SW480 (cell line): ENCODE results near the gene PRPF6.
A peak's percentile ranks its signal among the peaks of the same experiment; 100 is the strongest.

ENCODE experiments used
- DNase-seq: peaks from one replicate; pipeline ENCODE4 v3.0.0-alpha.2; 2016; ENCODE audit warnings: low spot score

Gene PRPF6

DNA sequence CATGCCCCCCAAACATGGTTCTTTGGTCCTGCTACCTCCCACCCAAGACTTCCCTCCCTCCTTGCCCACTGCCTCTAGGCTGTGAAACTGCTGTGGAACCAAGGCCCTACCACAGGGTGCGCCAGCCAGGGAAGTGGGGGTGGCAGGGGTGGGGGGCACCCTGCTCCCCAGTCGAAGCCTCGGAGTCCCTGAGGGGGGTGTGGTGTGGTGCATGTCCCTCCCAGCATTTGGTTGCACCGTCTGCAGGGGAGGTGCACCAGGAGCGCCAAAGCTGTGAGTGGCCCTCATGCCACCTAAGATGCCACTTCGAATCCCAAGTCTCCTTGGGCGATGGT, 96.6 kb downstream of the PRPF6 start:
- DNase-seq = no peak

DNA sequence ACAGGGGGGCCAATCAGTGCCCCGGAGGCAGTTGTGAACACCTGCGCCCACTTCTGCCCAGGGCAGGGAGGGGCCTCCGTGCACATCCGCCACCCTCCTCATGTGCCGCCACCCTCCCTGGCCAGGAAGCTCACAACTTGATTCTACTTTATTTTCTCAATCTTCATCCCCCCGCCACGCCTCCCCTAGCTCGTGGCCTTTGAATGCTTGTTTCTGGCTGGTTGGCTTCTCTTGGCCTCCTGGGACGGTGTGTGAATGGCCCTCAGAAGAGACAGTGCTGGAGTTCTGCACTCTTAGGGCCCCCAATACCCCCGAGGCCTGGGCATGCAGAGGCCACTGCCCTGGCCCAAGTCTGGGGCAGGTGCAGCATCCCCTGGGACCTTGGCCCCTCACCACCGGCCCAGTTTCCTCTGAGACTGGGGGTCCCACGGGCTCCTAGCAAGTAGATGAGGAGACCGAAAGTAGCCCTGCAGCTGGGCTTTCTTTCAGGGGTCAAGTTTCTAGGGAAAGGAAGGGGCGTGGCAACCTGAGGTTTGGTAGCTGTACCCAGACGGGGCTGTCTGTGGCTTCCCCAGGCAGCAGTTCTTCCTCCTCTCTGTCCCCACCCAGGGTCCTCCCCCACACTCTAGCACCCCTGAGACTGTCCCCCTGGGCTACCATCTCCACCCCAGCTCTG, 97.1 kb downstream of the PRPF6 start:
- no peak for DNase-seq

- no peak for DNase-seq
These were observed 98.0 kb downstream of the PRPF6 start for GRCh38 chr20:64078934-64079272.

- peak; percentile 73 for DNase-seq
These were observed 98.5 kb downstream of the PRPF6 start, which contains the start of gene RGS19 for GRCh38 chr20:64079273-64080012. RGS19 (minus strand) TSS chr20:64079518; CDS start chr20:64076886, 2,632 bp downstream.

DNA sequence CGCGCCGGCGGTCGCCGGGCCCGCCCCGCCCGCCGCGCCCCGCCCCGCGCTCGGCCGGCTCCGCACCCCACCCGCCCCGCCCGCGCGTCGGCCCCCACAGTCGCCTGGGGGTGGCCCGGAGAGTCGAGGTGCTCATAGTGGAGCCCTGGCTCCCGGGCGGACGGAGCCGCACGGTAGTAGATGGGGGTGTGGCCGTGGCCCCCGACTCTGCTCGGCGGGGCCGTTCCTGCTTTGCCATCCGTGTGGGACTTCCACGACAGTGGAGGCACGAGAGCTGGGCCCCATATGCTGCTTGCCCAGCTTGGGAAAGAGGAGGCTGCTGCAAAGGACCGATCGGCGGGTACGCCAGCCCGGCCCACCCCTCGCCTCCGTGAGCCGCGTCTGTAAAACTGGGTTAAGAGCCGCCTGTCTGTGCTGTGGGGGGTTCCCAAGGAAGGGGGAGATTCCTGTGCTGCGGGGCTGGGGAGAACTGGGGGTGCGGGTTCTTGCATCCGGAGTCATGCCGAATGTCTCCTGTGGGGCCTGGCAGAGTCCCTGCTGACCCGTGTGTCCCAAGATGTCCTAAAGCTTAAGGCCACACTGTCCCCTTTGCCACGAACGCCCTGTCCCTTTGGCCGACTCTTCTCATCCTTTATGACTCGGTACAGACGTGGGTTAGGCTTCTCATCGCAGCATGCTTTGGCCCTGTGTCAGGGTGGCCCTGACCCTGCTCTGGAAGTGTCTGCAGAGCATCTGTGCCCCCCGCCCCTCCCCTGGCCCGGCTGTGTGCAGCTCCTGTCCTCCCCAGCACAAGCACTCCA, 99.3 kb downstream of the PRPF6 start, which contains the start of gene OPRL1:
Gene OPRL1, plus strand, starts transcription at position 70 of the 800 bp plus-strand sequence. CDS start 12,639 bp downstream, outside the sequence.
- peak; percentile 42 for DNase-seq

GRCh38 chr20:64080813-64081623, 100.1 kb downstream of the PRPF6 start:
- DNase-seq = no peak

DNA sequence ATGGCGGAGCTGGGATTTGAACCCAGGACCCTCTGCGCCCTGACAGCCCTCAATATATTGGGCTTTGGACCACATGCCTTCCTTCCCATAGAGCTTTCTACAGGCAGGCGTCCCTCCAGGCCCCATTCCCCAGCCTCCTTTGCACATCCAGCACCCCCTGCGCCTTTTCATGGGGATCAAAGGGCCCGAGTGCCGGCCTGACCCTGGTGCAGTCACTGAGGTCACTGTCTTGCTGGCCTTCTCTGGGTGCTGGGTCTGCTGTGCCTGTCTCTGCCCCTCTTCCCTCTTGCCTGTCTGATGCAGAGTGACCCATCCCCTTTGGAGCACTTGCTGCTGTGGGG, 100.7 kb downstream of the PRPF6 start:
- no peak for DNase-seq

DNA sequence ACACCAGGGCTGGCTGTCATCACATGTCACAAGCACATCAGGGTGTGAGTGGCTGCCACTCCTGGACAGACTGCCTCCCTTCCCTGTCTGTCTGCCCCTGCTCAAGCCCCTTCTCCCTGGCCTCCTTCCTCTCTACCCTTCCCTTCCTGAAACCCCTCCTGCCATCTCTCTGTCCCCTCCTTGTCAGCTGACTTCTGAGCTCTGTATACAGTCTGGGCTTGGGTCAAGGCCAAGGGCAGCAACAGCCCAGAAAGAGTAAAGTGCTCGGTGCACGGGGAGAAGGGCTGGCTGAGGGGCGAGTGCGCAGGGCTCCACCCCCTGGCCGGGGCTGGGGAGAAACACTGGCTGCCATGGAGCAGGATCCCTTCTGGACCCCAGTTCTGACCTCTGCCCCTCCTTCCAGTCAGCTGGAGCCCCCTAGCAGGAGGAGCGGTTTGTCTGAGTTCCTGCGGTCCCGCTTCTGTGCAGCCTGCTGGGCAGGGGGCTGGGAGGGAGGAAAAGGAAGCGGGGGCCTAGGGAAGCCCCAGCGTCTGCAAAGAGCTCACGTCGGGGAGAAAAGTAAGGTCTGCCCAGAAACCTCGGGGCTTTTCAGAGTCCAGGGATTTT, 101.3 kb downstream of the PRPF6 start:
- DNase-seq = no peak
